Ishikawa (cell line): ENCODE data around the gene PTPRD.

Experiments
- CEBPB ChIP-seq: IDR thresholded peaks from 2 replicates; pipeline ENCODE4 v1.6.1; 2012
- CREB1 ChIP-seq: IDR thresholded peaks from 2 replicates; pipeline ENCODE4 v1.6.1; 2012; ENCODE audit warnings: low read depth
- EGR1 ChIP-seq: IDR thresholded peaks from 2 replicates; pipeline ENCODE4 v1.6.1; 2012
- EP300 ChIP-seq: IDR thresholded peaks from 2 replicates; pipeline ENCODE4 v1.6.1; 2012; ENCODE audit warnings: borderline replicate concordance
- FOXM1 ChIP-seq: IDR thresholded peaks from 2 replicates; pipeline ENCODE4 v1.6.1; 2012; ENCODE audit warnings: low read depth, borderline replicate concordance
- NFIC ChIP-seq: IDR thresholded peaks from 2 replicates; pipeline ENCODE4 v1.6.1; 2012
- RAD21 ChIP-seq: IDR thresholded peaks from 2 replicates; pipeline ENCODE4 v1.6.1; 2012; ENCODE audit warnings: low read depth
- TAF1 ChIP-seq: IDR thresholded peaks from 2 replicates; pipeline ENCODE4 v1.6.1; 2012; ENCODE audit warnings: low read depth, mild to moderate bottlenecking
- TCF12 ChIP-seq: IDR thresholded peaks from 2 replicates; pipeline ENCODE4 v1.6.1; 2012; ENCODE audit warnings: low read depth
- TEAD4 ChIP-seq: IDR thresholded peaks from 2 replicates; pipeline ENCODE4 v1.6.1; 2012
- YY1 ChIP-seq: IDR thresholded peaks from 2 replicates; pipeline ENCODE4 v1.6.1; 2012; ENCODE audit warnings: low read depth
- ZBTB7A ChIP-seq: IDR thresholded peaks from 2 replicates; pipeline ENCODE4 v1.6.1; 2012; ENCODE audit warnings: low read depth
- TF ChIP-seq, protein P1 (sequence below): IDR thresholded peaks from 2 replicates; pipeline ENCODE4 v1.6.1; 2012; ENCODE audit warnings: low read depth, mild to moderate bottlenecking
- TF ChIP-seq, protein P2 (sequence below): IDR thresholded peaks from 2 replicates; pipeline ENCODE4 v1.6.1; 2012
- TF ChIP-seq, protein P3 (sequence below): IDR thresholded peaks from 2 replicates; pipeline ENCODE4 v1.6.1; 2012

PTPRD gene

DNA sequence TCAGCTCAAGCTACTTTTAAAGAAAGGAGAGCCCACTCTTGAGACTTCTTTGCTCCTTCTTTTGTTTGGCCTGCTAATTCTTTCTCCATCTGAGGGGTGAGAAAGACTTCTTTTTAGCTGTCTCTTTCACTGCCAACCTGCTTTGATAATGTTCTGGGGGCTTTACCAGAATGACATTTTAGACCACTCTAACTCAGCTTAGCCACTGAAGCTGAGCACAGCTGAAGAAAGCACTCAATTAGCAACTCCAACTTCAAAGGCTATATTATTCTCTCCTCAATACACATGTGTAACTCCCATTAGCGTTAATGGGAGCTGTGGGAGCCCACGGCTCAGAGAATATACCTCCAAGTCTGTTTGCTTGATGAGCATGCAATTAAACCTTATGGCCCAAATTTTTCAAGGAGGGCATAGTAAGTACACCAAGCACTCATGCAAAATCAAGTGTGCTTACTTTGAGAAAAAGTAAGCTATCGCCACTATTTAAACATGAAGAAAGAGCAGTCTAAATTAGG lies 1997.8 kb downstream of the PTPRD start:
- no peak for TF ChIP-seq FOXM1
- TF ChIP-seq, protein P1, sequence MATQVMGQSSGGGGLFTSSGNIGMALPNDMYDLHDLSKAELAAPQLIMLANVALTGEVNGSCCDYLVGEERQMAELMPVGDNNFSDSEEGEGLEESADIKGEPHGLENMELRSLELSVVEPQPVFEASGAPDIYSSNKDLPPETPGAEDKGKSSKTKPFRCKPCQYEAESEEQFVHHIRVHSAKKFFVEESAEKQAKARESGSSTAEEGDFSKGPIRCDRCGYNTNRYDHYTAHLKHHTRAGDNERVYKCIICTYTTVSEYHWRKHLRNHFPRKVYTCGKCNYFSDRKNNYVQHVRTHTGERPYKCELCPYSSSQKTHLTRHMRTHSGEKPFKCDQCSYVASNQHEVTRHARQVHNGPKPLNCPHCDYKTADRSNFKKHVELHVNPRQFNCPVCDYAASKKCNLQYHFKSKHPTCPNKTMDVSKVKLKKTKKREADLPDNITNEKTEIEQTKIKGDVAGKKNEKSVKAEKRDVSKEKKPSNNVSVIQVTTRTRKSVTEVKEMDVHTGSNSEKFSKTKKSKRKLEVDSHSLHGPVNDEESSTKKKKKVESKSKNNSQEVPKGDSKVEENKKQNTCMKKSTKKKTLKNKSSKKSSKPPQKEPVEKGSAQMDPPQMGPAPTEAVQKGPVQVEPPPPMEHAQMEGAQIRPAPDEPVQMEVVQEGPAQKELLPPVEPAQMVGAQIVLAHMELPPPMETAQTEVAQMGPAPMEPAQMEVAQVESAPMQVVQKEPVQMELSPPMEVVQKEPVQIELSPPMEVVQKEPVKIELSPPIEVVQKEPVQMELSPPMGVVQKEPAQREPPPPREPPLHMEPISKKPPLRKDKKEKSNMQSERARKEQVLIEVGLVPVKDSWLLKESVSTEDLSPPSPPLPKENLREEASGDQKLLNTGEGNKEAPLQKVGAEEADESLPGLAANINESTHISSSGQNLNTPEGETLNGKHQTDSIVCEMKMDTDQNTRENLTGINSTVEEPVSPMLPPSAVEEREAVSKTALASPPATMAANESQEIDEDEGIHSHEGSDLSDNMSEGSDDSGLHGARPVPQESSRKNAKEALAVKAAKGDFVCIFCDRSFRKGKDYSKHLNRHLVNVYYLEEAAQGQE: no peak
- no peak for TF ChIP-seq NFIC
- no peak for TF ChIP-seq RAD21
- TF ChIP-seq, protein P2, sequence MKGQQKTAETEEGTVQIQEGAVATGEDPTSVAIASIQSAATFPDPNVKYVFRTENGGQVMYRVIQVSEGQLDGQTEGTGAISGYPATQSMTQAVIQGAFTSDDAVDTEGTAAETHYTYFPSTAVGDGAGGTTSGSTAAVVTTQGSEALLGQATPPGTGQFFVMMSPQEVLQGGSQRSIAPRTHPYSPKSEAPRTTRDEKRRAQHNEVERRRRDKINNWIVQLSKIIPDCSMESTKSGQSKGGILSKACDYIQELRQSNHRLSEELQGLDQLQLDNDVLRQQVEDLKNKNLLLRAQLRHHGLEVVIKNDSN: no peak
- TF ChIP-seq TEAD4: no peak
- no peak for TF ChIP-seq EP300
- TF ChIP-seq CEBPB: no peak
- no peak for TF ChIP-seq ZBTB7A
- TF ChIP-seq CREB1: no peak
- no peak for TF ChIP-seq YY1
- TF ChIP-seq, protein P3, sequence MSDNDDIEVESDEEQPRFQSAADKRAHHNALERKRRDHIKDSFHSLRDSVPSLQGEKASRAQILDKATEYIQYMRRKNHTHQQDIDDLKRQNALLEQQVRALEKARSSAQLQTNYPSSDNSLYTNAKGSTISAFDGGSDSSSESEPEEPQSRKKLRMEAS: no peak
- no peak for TF ChIP-seq EGR1

DNA sequence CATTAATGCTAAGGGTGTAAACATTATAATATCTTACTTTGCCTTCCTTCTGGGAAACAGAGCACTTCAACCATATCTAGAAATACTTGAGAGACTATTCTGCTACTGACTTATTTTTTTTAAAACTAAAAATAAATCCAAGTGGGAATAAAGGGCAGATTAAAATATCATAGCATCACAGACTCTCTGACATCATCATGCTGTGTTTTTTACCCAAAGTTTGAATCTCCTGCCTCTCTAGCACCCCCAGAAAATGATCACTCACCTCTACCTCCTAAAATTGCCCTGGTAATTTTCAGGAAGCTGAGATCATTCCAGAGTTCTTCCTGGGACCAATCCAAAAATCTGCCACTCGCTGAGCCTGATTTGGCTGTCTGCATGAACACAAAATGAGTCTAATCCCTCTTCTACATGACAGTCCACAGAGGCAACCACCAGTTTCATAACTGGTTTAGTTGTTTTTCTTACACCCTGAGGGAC lies 1999.4 kb downstream of the PTPRD start:
- no peak for TF ChIP-seq RAD21
- TF ChIP-seq YY1: no peak
- TF ChIP-seq, protein P2: no peak
- no peak for TF ChIP-seq TCF12
- no peak for TF ChIP-seq EP300
- TF ChIP-seq TEAD4: no peak
- TF ChIP-seq NFIC: no peak
- TF ChIP-seq, protein P3: no peak
- TF ChIP-seq CREB1: no peak
- TF ChIP-seq ZBTB7A: no peak
- TF ChIP-seq, protein P1: no peak
- TF ChIP-seq FOXM1: no peak
- no peak for TF ChIP-seq CEBPB

DNA sequence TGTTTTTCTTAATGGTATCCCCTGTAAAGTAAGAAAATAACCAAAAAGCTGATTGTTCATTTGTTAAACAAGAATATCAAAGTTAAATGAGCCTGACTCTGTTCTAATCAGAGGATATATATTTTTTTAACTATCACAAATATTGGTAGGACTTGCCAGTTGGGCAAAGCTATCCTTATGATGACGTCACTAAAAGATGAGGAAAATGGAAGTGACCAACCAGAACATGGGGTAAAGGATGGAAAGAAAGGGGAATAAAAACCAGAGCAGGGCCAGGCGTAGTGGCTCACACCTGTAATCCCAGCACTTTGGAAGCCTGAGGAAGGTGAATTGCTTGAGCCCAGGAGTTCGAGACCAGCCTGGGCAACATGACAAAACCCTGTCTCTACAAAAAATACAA lies 2001.6 kb downstream of the PTPRD start:
- TF ChIP-seq TAF1: no peak
- TF ChIP-seq NFIC: no peak
- TF ChIP-seq RAD21: no peak
- TF ChIP-seq CREB1: no peak
- TF ChIP-seq EP300: no peak
- TF ChIP-seq ZBTB7A: no peak
- no peak for TF ChIP-seq YY1

DNA sequence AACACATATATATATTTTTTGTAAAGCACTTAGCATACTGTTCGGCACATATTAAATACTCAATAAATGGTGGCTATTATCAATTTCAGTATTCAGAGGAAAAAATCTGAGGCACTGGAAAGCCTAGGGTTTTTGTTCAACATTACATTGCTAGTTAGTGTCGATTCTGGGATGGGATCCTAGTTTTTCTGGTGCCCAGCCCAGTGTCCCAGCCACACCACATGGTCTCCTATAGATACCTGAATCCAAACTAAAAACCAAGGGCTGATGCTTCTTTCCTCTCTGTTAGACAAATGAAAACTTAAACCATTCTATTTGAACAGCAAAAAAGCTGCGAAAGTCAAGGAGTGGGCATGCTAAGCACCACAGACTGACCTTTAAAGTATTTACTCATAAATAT lies 2002.5 kb downstream of the PTPRD start:
- no peak for TF ChIP-seq EGR1
- TF ChIP-seq EP300: no peak

DNA sequence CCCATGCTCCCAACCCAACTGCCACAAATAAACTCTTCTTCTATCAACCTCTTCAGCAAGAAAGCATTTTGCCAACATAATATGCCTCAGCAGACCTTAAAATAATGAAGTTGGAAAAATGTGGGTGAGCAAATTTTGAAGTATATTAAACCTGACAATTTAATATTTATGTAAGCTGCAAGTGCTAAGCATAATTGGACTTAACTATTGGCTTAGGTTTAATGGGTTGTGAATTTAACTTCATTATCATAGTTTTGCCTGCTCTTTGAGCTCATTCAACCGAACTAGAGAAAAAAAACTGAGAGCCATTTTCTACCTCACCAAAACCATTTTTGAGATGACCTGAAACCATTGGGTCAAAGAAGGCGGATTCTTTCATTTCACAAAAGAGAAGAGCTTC lies 2007.7 kb downstream of the PTPRD start:
- no peak for TF ChIP-seq EP300
- TF ChIP-seq, protein P3: no peak
- TF ChIP-seq CEBPB: no peak
- TF ChIP-seq RAD21: no peak
- no peak for TF ChIP-seq ZBTB7A
- TF ChIP-seq TAF1: no peak

DNA sequence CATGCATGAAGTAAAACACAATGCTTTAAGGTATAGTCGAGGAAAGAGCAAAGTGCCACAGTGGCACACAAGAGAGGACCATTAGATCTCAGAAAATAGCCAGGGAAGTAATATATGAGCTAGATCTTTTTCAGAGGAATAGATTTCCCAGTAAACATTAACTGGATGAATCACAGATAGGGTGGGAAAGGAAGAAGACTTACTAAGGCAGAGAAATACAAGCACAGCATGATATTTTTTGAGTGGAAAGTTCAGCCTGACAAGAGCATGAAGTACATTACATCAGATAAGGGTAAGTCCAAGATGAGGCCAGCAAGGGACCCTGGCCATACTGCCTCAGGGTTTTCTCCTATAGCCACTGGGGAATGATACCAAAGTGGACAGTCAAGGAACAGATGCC lies 2008.6 kb downstream of the PTPRD start:
- TF ChIP-seq, protein P3: no peak
- no peak for TF ChIP-seq EP300
- no peak for TF ChIP-seq FOXM1
- no peak for TF ChIP-seq TAF1
- no peak for TF ChIP-seq NFIC
